Measurements from ENCODE around the gene LARGE1. TPM values are rescaled to one million over a fixed set of nuclear protein-coding genes. Genes with fewer than 3 reads are reported as not detected.

Gene LARGE1
- total RNA-seq, 4 donors from 2014 or later = 11.8 to 33.2 (median 22.6) TPM

GRCh38 chr22:33829546-33830280 lies 90.6 kb downstream of the LARGE1 start:
- intact Hi-C loops (cut with DNase I; ENCODE audit: low total_unique reads) = no loop called here
- no peak for DNase-seq (ENCODE audit: low spot score in 2 of 2)
- WGBS, 2 donors = 49 to 67% methylated on average over 4 of the region's 4 CpGs
- H3K4me3 ChIP-seq (ENCODE audit: low read depth, poor library complexity, severe bottlenecking) = no peak overlapping the region
- TF ChIP-seq POLR2A (IDR thresholded peaks at IDR 0.05) (no peak), CTCF (IDR thresholded peaks at IDR 0.05) (no peak)

- 76 to 82% methylated on average over 3 of the region's 3 CpGs for WGBS, 2 donors
- no peak for DNase-seq (ENCODE audit: low spot score in 2 of 2)
- intact Hi-C loops (cut with DNase I; ENCODE audit: low total_unique reads) = no loop called here
- H3K4me3 ChIP-seq (ENCODE audit: low read depth, poor library complexity, severe bottlenecking) = no peak overlapping the region
- TF ChIP-seq CTCF (IDR thresholded peaks at IDR 0.05) (no peak), POLR2A (IDR thresholded peaks at IDR 0.05) (no peak)
Observed at GRCh38 chr22:33828302-33828701, 92.0 kb downstream of the LARGE1 start.

- TF ChIP-seq CTCF (IDR thresholded peaks at IDR 0.05) (no peak), POLR2A (IDR thresholded peaks at IDR 0.05) (no peak)
- intact Hi-C loops (cut with DNase I; ENCODE audit: low total_unique reads) = no loop called here
- DNase-seq (ENCODE audit: low spot score in 2 of 2) = no peak
- 90 to 96% methylated on average over 5 of the region's 5 CpGs for WGBS, 2 donors
- H3K4me3 ChIP-seq (ENCODE audit: low read depth, poor library complexity, severe bottlenecking) = no peak overlapping the region
Observed at GRCh38 chr22:33825761-33826160, 94.5 kb downstream of the LARGE1 start.

GRCh38 chr22:33823552-33823951 lies 96.7 kb downstream of the LARGE1 start:
- no peak overlapping the region for H3K4me3 ChIP-seq (ENCODE audit: low read depth, poor library complexity, severe bottlenecking)
- intact Hi-C loops (cut with DNase I; ENCODE audit: low total_unique reads) = no loop called here
- DNase-seq (ENCODE audit: low spot score in 2 of 2) = no peak
- 89 to 91% methylated on average over 8 of the region's 8 CpGs for WGBS, 2 donors
- TF ChIP-seq CTCF (IDR thresholded peaks at IDR 0.05) (no peak), POLR2A (IDR thresholded peaks at IDR 0.05) (no peak)

GRCh38 chr22:33821290-33821689 lies 99.0 kb downstream of the LARGE1 start:
- no peak for DNase-seq (ENCODE audit: low spot score in 2 of 2)
- TF ChIP-seq POLR2A (IDR thresholded peaks at IDR 0.05) = no peak
- no peak for TF ChIP-seq CTCF (IDR thresholded peaks at IDR 0.05)
- no peak overlapping the region for H3K4me3 ChIP-seq (ENCODE audit: low read depth, poor library complexity, severe bottlenecking)
- WGBS, 2 donors = 53 to 54% methylated on average over 4 of the region's 4 CpGs
- intact Hi-C loops (cut with DNase I; ENCODE audit: low total_unique reads) = no loop called here

- DNase-seq (ENCODE audit: low spot score in 2 of 2) = no peak
- TF ChIP-seq POLR2A (IDR thresholded peaks at IDR 0.05) = no peak
- TF ChIP-seq CTCF (IDR thresholded peaks at IDR 0.05) = no peak
- no peak overlapping the region for H3K4me3 ChIP-seq (ENCODE audit: low read depth, poor library complexity, severe bottlenecking)
- 67 to 73% methylated on average over 3 of the region's 3 CpGs for WGBS, 2 donors
- intact Hi-C loops (cut with DNase I; ENCODE audit: low total_unique reads) = no loop called here
Observed at GRCh38 chr22:33819743-33820142, 100.5 kb downstream of the LARGE1 start.
